LNCaP clone FGC (cell line): Measurements from ENCODE around the gene CHPF2.

Experiments
- DNase-seq: peaks from one replicate; pipeline ENCODE4 v3.0.0-alpha.2; 2011; ENCODE audit warnings: low read depth
- H3K4me3 ChIP-seq: 2 replicates; pipeline ENCODE4 v1.5.1; 2011; ENCODE audit warnings: mild to moderate bottlenecking, low read depth, low read length, control low read depth
- CTCF ChIP-seq: IDR thresholded peaks from 2 replicates; pipeline ENCODE4 v1.5.1; 2012; ENCODE audit warnings: mild to moderate bottlenecking; ENCODE audit not compliant: control insufficient read depth, insufficient read depth; ENCODE audit errors: extremely low read depth

Gene CHPF2, protein sequence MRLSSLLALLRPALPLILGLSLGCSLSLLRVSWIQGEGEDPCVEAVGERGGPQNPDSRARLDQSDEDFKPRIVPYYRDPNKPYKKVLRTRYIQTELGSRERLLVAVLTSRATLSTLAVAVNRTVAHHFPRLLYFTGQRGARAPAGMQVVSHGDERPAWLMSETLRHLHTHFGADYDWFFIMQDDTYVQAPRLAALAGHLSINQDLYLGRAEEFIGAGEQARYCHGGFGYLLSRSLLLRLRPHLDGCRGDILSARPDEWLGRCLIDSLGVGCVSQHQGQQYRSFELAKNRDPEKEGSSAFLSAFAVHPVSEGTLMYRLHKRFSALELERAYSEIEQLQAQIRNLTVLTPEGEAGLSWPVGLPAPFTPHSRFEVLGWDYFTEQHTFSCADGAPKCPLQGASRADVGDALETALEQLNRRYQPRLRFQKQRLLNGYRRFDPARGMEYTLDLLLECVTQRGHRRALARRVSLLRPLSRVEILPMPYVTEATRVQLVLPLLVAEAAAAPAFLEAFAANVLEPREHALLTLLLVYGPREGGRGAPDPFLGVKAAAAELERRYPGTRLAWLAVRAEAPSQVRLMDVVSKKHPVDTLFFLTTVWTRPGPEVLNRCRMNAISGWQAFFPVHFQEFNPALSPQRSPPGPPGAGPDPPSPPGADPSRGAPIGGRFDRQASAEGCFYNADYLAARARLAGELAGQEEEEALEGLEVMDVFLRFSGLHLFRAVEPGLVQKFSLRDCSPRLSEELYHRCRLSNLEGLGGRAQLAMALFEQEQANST

DNA sequence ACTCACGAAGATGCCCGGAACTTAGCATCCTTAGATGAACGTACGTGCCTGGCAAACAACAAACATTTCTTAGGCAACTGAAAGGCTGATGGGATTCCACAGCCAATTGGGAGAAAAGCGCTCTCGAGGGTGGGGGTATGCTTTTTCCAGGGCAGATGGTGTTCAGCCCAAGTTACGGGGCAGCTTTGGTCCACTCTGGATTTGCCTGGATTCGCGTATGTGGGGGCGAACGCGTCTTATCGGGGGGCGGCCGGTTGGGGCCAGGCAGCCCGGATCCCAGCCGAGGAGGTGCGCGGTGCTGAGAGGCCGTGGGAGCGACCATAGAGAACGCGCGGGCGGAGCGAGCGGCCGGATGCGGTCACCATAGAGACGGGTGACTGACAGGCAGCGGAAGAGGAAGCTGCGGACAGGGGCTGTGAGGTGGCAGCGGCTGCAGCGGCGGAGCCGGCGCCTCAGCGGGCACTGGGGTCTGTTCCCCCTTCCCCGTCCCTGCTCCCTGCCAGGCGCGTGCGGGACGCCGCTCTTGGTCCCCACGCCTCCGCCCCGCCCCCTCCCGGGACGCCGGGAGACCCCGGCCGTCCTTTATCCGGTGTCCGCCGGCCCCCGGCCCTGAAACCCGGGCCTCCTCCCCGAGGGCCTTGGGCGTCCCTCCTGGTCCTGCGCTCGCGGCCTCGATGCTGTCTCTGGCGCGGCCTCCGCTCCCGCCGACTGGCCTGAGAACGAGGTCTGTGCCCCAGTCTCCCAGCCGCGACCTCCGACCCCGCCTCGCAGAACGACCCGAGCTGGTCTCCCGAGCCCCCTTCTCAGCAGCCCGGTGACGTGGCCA lies at the start of gene CHPF2:
CHPF2 (plus strand) TSS at position 393 of the 826 bp plus-strand sequence. CDS start 1,529 bp downstream, outside the sequence.
- peak within 1 kb of the TSS; percentile 96 for H3K4me3 ChIP-seq
- DNase-seq: peak; percentile 48
- no peak for TF ChIP-seq CTCF

GRCh38 chr7:151185762-151186639 lies 46.3 kb upstream of the CHPF2 start:
- DNase-seq: no peak
- H3K4me3 ChIP-seq: no peak overlapping the region
- no peak for TF ChIP-seq CTCF

DNA sequence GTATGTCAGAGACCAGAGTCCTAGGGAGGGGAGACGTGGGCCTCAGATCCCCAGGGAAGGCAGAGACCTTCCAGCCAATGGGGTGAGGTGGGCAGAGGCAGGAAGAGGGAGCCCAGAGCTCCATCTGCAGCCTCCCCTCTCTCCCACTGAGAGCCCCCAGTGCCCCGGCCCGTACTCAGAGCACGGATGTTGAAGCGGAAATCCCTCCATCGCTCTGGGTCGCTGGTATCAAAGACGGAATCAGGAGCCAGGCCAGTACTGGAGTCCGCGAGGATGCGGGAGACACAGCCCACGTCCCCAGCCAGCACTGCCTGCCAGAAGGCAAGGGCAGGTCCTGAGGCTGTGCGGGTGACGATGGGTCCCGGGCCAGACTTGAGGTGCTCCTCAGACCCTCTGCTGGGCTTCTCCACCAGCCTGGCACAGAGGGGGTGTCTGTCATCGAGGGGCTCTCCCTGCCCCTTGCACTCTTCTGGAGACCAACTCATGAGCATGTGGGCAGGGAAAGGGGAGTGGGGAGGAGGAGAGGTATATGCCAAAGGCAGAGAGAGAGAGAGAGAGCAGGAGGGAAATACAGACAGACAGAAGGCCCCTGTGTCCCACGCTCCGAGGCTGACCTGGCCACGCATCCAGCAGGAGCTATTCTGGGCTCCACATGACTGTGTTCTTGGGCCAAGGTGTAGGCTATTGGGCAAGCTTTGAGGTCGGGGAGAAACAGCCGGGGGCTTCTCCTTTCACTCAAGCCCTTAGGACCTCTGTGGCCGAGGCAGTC lies 45.5 kb upstream of the CHPF2 start, which contains the start of gene ASB10:
ASB10 (minus strand) TSS at position 611 of the 769 bp plus-strand sequence; CDS start at position 491, 120 bp downstream.
- DNase-seq: no peak
- TF ChIP-seq CTCF: no peak
- no peak within 1 kb of the TSS for H3K4me3 ChIP-seq

- no peak overlapping the region for H3K4me3 ChIP-seq
- no peak for DNase-seq
- no peak for TF ChIP-seq CTCF
Observed at GRCh38 chr7:151187409-151188251, 44.7 kb upstream of the CHPF2 start.

GRCh38 chr7:151188252-151188542 lies 44.1 kb upstream of the CHPF2 start:
- H3K4me3 ChIP-seq: no peak overlapping the region
- no peak for DNase-seq
- no peak for TF ChIP-seq CTCF
